Measurements from ENCODE around the gene TRIM5.

GRCh38 chr11:5700421-5701054, 15.7 kb upstream of the TRIM5 start:
- TF ChIP-seq CTCF (IDR thresholded peaks at IDR 0.05) (no peak), POLR2A (IDR thresholded peaks at IDR 0.05) (no peak)
